Liver (tissue), 9 donors: ENCODE measurements around the gene CNOT3. TPM values are rescaled to one million over a fixed set of nuclear protein-coding genes. Genes with fewer than 3 reads are reported as not detected.

Source experiments
- DNase-seq: peaks from one replicate; pipeline ENCODE4 v3.0.0-alpha.2; 2017; ENCODE audit warnings: low spot score
- H3K27ac ChIP-seq, 2 donors: one replicate each; pipeline ENCODE4 v1.7.0; 2013; ENCODE audit warnings: inconsistent platforms in 2 of 2, low read length in 2 of 2, control low read depth in 1 of 2, low read depth in 1 of 2, mild to moderate bottlenecking in 1 of 2
- H3K27me3 ChIP-seq, 4 donors: one replicate each; pipeline versions ENCODE4 v1.6.1 to v1.7.0; 2013; ENCODE audit warnings: low read length in 3 of 4, inconsistent platforms in 1 of 4, mild to moderate bottlenecking in 1 of 4, moderate library complexity in 1 of 4; ENCODE audit not compliant: control insufficient read depth in 4 of 4, insufficient read depth in 4 of 4
- H3K36me3 ChIP-seq, 4 donors: one replicate each; pipeline versions ENCODE4 v1.6.1 to v1.7.0; 2013; ENCODE audit warnings: low read length in 3 of 4, mild to moderate bottlenecking in 3 of 4, low read depth in 1 of 4, moderate library complexity in 1 of 4; ENCODE audit not compliant: control insufficient read depth in 4 of 4, insufficient read depth in 3 of 4
- H3K4me1 ChIP-seq, 4 donors: one replicate each; pipeline versions ENCODE4 v1.6.1 to v1.7.0; 2013; ENCODE audit warnings: low read length in 3 of 4, mild to moderate bottlenecking in 3 of 4, moderate library complexity in 1 of 4; ENCODE audit not compliant: control insufficient read depth in 4 of 4, insufficient read depth in 4 of 4
- H3K4me3 ChIP-seq, 3 donors: one replicate each; pipeline versions ENCODE4 v1.6.1 to v1.7.0; 2013; ENCODE audit warnings: low read length in 3 of 3, control low read depth in 1 of 3, low read depth in 1 of 3, mild to moderate bottlenecking in 1 of 3
- H3K9ac ChIP-seq, 2 donors: one replicate each; pipeline ENCODE4 v1.7.0; 2013; ENCODE audit warnings: low read length in 2 of 2, mild to moderate bottlenecking in 2 of 2, moderate library complexity in 2 of 2, control low read depth in 1 of 2, low read depth in 1 of 2
- H3K9me3 ChIP-seq, 4 donors: one replicate each; pipeline versions ENCODE4 v1.6.1 to v1.7.0; 2013; ENCODE audit warnings: low read length in 3 of 4; ENCODE audit not compliant: control insufficient read depth in 4 of 4
- ATF3 ChIP-seq: IDR thresholded peaks from 2 replicates; pipeline ENCODE4 v1.6.1; 2016; ENCODE audit warnings: antibody characterized with exemption
- CTCF ChIP-seq: fragments of 150-350 bp; IDR thresholded peaks from 2 replicates; pipeline ENCODE4 v1.5.1; 2017; ENCODE audit warnings: improper control_type of control experiment, low read depth, low read length; ENCODE audit not compliant: missing input control
- EGR1 ChIP-seq, 2 donors: IDR thresholded peaks; 2 replicates each; pipeline ENCODE4 v1.6.1; 2016 to 2018; ENCODE audit warnings: antibody characterized with exemption in 2 of 2, low read depth in 2 of 2
- FOXA1 ChIP-seq: IDR thresholded peaks from 2 replicates; pipeline ENCODE4 v1.6.1; 2016; ENCODE audit warnings: antibody characterized with exemption
- FOXA2 ChIP-seq: IDR thresholded peaks from 2 replicates; pipeline ENCODE4 v1.6.1; 2016; ENCODE audit warnings: antibody characterized with exemption
- GABPA ChIP-seq, 2 donors: IDR thresholded peaks in 1 of 2; conservative IDR thresholded peaks in 1 of 2; 2 replicates each; pipeline ENCODE4 v1.6.1; 2016; ENCODE audit warnings: antibody characterized with exemption in 2 of 2, mild to moderate bottlenecking in 1 of 2, moderate library complexity in 1 of 2
- HNF4A ChIP-seq, 2 donors: conservative IDR thresholded peaks; 2 replicates each; pipeline ENCODE4 v1.6.1; 2016; ENCODE audit warnings: antibody characterized with exemption in 2 of 2, mild to moderate bottlenecking in 2 of 2
- HNF4G ChIP-seq: IDR thresholded peaks from 2 replicates; pipeline ENCODE4 v1.6.1; 2016; ENCODE audit warnings: antibody characterized with exemption
- JUND ChIP-seq, 2 donors: IDR thresholded peaks; 2 replicates each; pipeline ENCODE4 v1.6.1; 2016; ENCODE audit warnings: antibody characterized with exemption in 2 of 2
- MAX ChIP-seq: IDR thresholded peaks from 2 replicates; pipeline ENCODE4 v1.6.1; 2016; ENCODE audit warnings: antibody characterized with exemption
- NR2F2 ChIP-seq: IDR thresholded peaks from 2 replicates; pipeline ENCODE4 v1.6.1; 2016; ENCODE audit warnings: antibody characterized with exemption
- RAD21 ChIP-seq, 2 donors: IDR thresholded peaks; 2 replicates each; pipeline ENCODE4 v1.6.1; 2016; ENCODE audit warnings: antibody characterized with exemption in 2 of 2, mild to moderate bottlenecking in 2 of 2
- REST ChIP-seq: IDR thresholded peaks from 2 replicates; pipeline ENCODE4 v1.6.1; 2016; ENCODE audit warnings: antibody characterized with exemption, mild to moderate bottlenecking
- RXRA ChIP-seq, 2 donors: IDR thresholded peaks; 2 replicates each; pipeline ENCODE4 v1.6.1; 2017 to 2018; ENCODE audit warnings: antibody characterized with exemption in 2 of 2, mild to moderate bottlenecking in 1 of 2
- SP1 ChIP-seq: IDR thresholded peaks from 2 replicates; pipeline ENCODE4 v1.6.1; 2018; ENCODE audit warnings: antibody characterized with exemption, mild to moderate bottlenecking
- TAF1 ChIP-seq: conservative IDR thresholded peaks from 2 replicates; pipeline ENCODE4 v1.6.1; 2016; ENCODE audit warnings: antibody characterized with exemption, mild to moderate bottlenecking
- YY1 ChIP-seq: IDR thresholded peaks from 2 replicates; pipeline ENCODE4 v1.6.1; 2016; ENCODE audit warnings: antibody characterized with exemption, mild to moderate bottlenecking
- ZBTB33 ChIP-seq: IDR thresholded peaks from 2 replicates; pipeline ENCODE4 v1.6.1; 2016; ENCODE audit warnings: antibody characterized with exemption
- WGBS: extraction: QIAGEN DNeasy Blood & Tissue Kit; methylation state at CpG from one replicate; pipeline ENCODE4 v1.1.7; 2013; 5-methylcytosine and 5-hydroxymethylcytosine counted together
- polyA plus RNA-seq, 2 donors: library from polyadenylated mRNA; stranded (reverse) in 1 of 2; unstranded in 1 of 2; fragments of 200-250 nt in 1 of 2; fragments of >200 nt in 1 of 2; fragmentation: Nextera tagmentation in 1 of 2; extraction: Ambion mirVana in 1 of 2; gene quantifications; one replicate each; pipeline versions ENCODE4 v1.2.1 to v1.2.3, GENCODE V29; 2013 to 2015
- total RNA-seq, 2 donors: library from RNA; depleted of rRNA; stranded (reverse); fragments of >200 nt; gene quantifications; one replicate each; pipeline ENCODE4 v1.2.3, GENCODE V29; 2014
- donor health status: healthy.
- donor health status: healthy.
- donor health status: healthy.
- donor health status: healthy.
- donor health status: healthy.

CNOT3 gene
- total and polyA plus RNA-seq, 4 donors: 3.7 to 13.0 (median 9.1) TPM

- H3K36me3 ChIP-seq: peaks cover 2 to 14% (median 8%) of the 10 kb centered on the region in 4 donors
- H3K9ac ChIP-seq: peak within 1 kb of the TSS; percentile 77 to 96
- H3K4me1 ChIP-seq: peaks cover 9 to 22% (median 15%) of the 10 kb centered on the region in 4 donors
- peak within 1 kb of the TSS; percentile 58 to 80 (median 75) for H3K4me3 ChIP-seq
- WGBS: under 1% methylated on average over 64 of the region's 64 CpGs
- no peaks in the 10 kb centered on the region for H3K27me3 ChIP-seq
- H3K9me3 ChIP-seq: no peaks in the 10 kb centered on the region
- TF ChIP-seq GABPA (IDR thresholded peaks at IDR 0.05 in 1 of 2, conservative IDR thresholded peaks at IDR 0.05 in 1 of 2) (no peak), CTCF (peak; percentile 17)
- no peak for DNase-seq
- peak within 1 kb of the TSS; percentile 96 to 99 for H3K27ac ChIP-seq
These were observed 51.7 kb downstream of the CNOT3 start, which contains the start of gene MBOAT7 for GRCh38 chr19:54189145-54189734. Gene MBOAT7, minus strand, starts transcription at chr19:54189580. Its CDS starts 1,072 bp downstream, at chr19:54188508.

- H3K36me3 ChIP-seq: peaks cover 2 to 14% (median 10%) of the 10 kb centered on the region in 4 donors
- H3K27me3 ChIP-seq: no peaks in the 10 kb centered on the region
- peaks cover 9 to 22% (median 15%) of the 10 kb centered on the region in 4 donors for H3K4me1 ChIP-seq
These were observed 52.4 kb downstream of the CNOT3 start for GRCh38 chr19:54189735-54190502.

More at GRCh38 chr19:54189735-54190502, 52.4 kb downstream of the CNOT3 start:
- peak; percentile 100 for DNase-seq
- H3K4me3 ChIP-seq: peak overlapping the region; percentile 58 to 80 (median 75)
- H3K27ac ChIP-seq: peak overlapping the region; percentile 96 to 99
- peak overlapping the region; percentile 77 to 96 for H3K9ac ChIP-seq
- no peak for TF ChIP-seq ATF3
- TF ChIP-seq TAF1: no peak
- TF ChIP-seq REST: peak; percentile 17
- TF ChIP-seq FOXA2: peak; percentile 85
- TF ChIP-seq GABPA (IDR thresholded peaks at IDR 0.05 in 1 of 2, conservative IDR thresholded peaks at IDR 0.05 in 1 of 2): peak in 1 of 2 donors; percentile 86
- peak; percentile 84 for TF ChIP-seq SP1
- TF ChIP-seq YY1: peak; percentile 83
- TF ChIP-seq FOXA1: peak; percentile 78
- TF ChIP-seq EGR1 (IDR thresholded peaks at IDR 0.05; ENCODE audit: low read depth in 2 of 2): peak; percentile 68
- TF ChIP-seq CTCF: no peak
- TF ChIP-seq JUND (IDR thresholded peaks at IDR 0.05): peak; percentile 49 to 61
- peak; percentile 84 for TF ChIP-seq HNF4G
- peak; percentile 37 for TF ChIP-seq MAX
- TF ChIP-seq ZBTB33: peak; percentile 95
- peak in 1 of 2 donors; percentile 58 for TF ChIP-seq HNF4A (conservative IDR thresholded peaks at IDR 0.05)
- no peak for TF ChIP-seq RAD21 (IDR thresholded peaks at IDR 0.05)
- TF ChIP-seq RXRA (IDR thresholded peaks at IDR 0.05): peak; percentile 54 to 65
- TF ChIP-seq NR2F2: no peak
- WGBS: under 1% methylated on average over 65 of the region's 65 CpGs
- H3K9me3 ChIP-seq: no peaks in the 10 kb centered on the region
